Measurements from ENCODE around the gene THRA. TPM values are rescaled to one million over a fixed set of nuclear protein-coding genes. Genes with fewer than 3 reads are reported as not detected.

THRA gene
- total and polyA plus RNA-seq, 3 donors from 2014 or later = 41.2 to 51.7 (median 44.9) TPM

GRCh38 chr17:40059729-40060475 lies 2.9 kb upstream of the THRA start:
- H3K27ac ChIP-seq = peak overlapping the region in 1 of 2 donors; percentile 24

GRCh38 chr17:40060887-40061608 lies 1.7 kb upstream of the THRA start:
- Histone ChIP-seq H3K4me1 (peaks cover 38% of the 10 kb centered on the region), H3K27me3 (no peaks in the 10 kb centered on the region), H3K9me3 (no peaks in the 10 kb centered on the region), H3K4me3 (no peak overlapping the region), H3K27ac (no peak overlapping the region), H3K36me3 (ENCODE audit: low read depth, missing control alignments) (no peaks in the 10 kb centered on the region)
- no peak for DNase-seq
- 83 to 86% methylated on average over 8 to 11 of the region's 11 CpGs for WGBS, 2 donors
- TF ChIP-seq CTCF (IDR thresholded peaks at IDR 0.05) = no peak
- TF ChIP-seq POLR2A (IDR thresholded peaks at IDR 0.05) = no peak
- intact Hi-C loops (cut with DNase I; ENCODE audit: low total_unique reads) = no loop called here

More at GRCh38 chr17:40059729-40060475, 2.9 kb upstream of the THRA start:
- intact Hi-C loops (cut with DNase I; ENCODE audit: low total_unique reads) = no loop called here
- DNase-seq = no peak
- WGBS, 2 donors = 61 to 70% methylated on average over 8 of the region's 8 CpGs
- Histone ChIP-seq H3K4me3 (no peak overlapping the region), H3K9me3 (no peaks in the 10 kb centered on the region), H3K27me3 (no peaks in the 10 kb centered on the region), H3K36me3 (ENCODE audit: low read depth, missing control alignments) (no peaks in the 10 kb centered on the region), H3K4me1 (peaks cover 27% of the 10 kb centered on the region)
- no peak for TF ChIP-seq POLR2A (IDR thresholded peaks at IDR 0.05)
- no peak for TF ChIP-seq CTCF (IDR thresholded peaks at IDR 0.05)

- H3K27ac ChIP-seq = peak overlapping the region in 1 of 2 donors; percentile 97
- H3K27me3 ChIP-seq = no peaks in the 10 kb centered on the region
- no peaks in the 10 kb centered on the region for H3K36me3 ChIP-seq (ENCODE audit: low read depth, missing control alignments)
- H3K9me3 ChIP-seq = no peaks in the 10 kb centered on the region
- intact Hi-C loops (cut with DNase I; ENCODE audit: low total_unique reads) = no loop called here
- H3K4me3 ChIP-seq = no peak overlapping the region
- no peak for DNase-seq
- WGBS, 2 donors = 68 to 72% methylated on average over 10 of the region's 10 CpGs
- peaks cover 41% of the 10 kb centered on the region for H3K4me1 ChIP-seq
- TF ChIP-seq CTCF (IDR thresholded peaks at IDR 0.05) (no peak), POLR2A (IDR thresholded peaks at IDR 0.05) (no peak)
Measured at GRCh38 chr17:40061609-40062038, 1.1 kb upstream of the THRA start.

- Histone ChIP-seq H3K9me3 (no peaks in the 10 kb centered on the region), H3K4me1 (peaks cover 39% of the 10 kb centered on the region), H3K27me3 (no peaks in the 10 kb centered on the region), H3K27ac (peak overlapping the region; percentile 91 to 97), H3K4me3 (peak overlapping the region; percentile 92 to 96), H3K36me3 (ENCODE audit: low read depth, missing control alignments) (no peaks in the 10 kb centered on the region)
- TF ChIP-seq CTCF (IDR thresholded peaks at IDR 0.05) = no peak
- TF ChIP-seq POLR2A (IDR thresholded peaks at IDR 0.05) = no peak
- no peak for DNase-seq
- intact Hi-C loops (cut with DNase I; ENCODE audit: low total_unique reads) = no loop called here
- 0 to 1% methylated on average over 7 to 31 of the region's 42 CpGs for WGBS, 2 donors
Measured at GRCh38 chr17:40063187-40063771, 514 bp downstream of the THRA start.

Data from testis (tissue), 3 donors.